Right lobe of liver (tissue), 4 donors: ENCODE measurements around the gene CCR8.

Experiments used
- CTCF ChIP-seq, 4 donors: fragments of 200-600 bp in 3 of 4; fragments of 450-650 bp in 1 of 4; IDR thresholded peaks; one replicate each; pipeline versions ENCODE4 v1.5.1 to v1.8.0; 2016 to 2022; ENCODE audit warnings: antibody characterized with exemption in 4 of 4, mild to moderate bottlenecking in 2 of 4
- POLR2A ChIP-seq: fragments of 450-650 bp; IDR thresholded peaks from one replicate; pipeline ENCODE4 v1.6.1; 2017; ENCODE audit warnings: antibody characterized with exemption, mild to moderate bottlenecking
- donor health status: DM: no; HTN: no; CAD: no.
- donor health status: DM: no; HTN: no; CAD: no.
- donor health status: DM: no; HTN: yes; CAD: no.

GRCh38 chr3:39343760-39344159, 14.3 kb downstream of the CCR8 start:
- TF ChIP-seq POLR2A (no peak), CTCF (IDR thresholded peaks at IDR 0.05) (no peak)
